Measurements from ENCODE around the gene BRD7.

DNA sequence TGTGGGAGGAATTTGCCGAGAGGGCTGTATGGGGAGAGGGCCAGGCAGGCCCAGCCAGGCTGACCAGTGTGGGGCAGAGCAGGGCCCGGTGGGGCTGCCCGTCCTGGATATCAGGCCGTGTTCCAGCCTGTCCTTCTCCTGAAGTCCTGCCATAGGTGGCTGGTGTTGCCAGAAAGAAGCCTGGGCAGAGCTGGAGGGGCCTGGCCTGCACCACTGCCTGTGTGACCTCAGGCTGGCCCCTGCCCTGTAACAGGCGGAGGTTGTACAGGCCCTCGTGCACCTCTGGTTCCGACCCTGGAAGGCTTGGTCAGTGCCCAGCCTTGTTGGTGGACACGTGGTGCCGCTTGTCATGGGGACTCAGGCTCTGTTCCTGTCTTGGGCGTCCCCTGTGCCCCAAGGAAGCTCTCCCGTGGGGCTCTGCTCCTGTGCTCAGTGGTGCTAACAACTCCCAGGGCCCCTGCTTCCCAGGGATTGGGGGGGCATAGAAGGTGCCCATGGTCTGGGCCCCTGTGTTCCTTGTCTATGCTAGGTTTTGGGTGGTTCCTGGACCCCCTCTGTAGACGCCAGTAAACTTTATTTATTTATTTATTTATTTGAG is 69.2 kb downstream of the BRD7 start:
- TF ChIP-seq FOSL2 (CRISPR knock-in tag; IDR thresholded peaks at IDR 0.05) (no peak), FOXJ3 (CRISPR knock-in tag; IDR thresholded peaks at IDR 0.05; ENCODE audit: borderline replicate concordance) (no peak), MTA1 (CRISPR knock-in tag; IDR thresholded peaks at IDR 0.05; ENCODE audit: borderline replicate concordance) (no peak), POLR2AphosphoS5 (IDR thresholded peaks at IDR 0.05; ENCODE audit: low read depth, low read length) (no peak)

Data from HepG2 (cell line).